Loucy (cell line): Measurements from ENCODE around the gene GLRA3.

Experiments
- H2AFZ ChIP-seq: fragments of 200-600 bp; sonication (generic); 2 replicates; pipeline ENCODE4 v1.6.0; 2016; ENCODE audit warnings: antibody characterized with exemption, mild to moderate bottlenecking, low read length, moderate library complexity
- H3F3A ChIP-seq: fragments of 200-600 bp; 2 replicates; pipeline ENCODE4 v1.6.0; 2016; ENCODE audit warnings: antibody characterized with exemption, low read depth, mild to moderate bottlenecking
- H3K27me3 ChIP-seq: fragments of 200-600 bp; sonication (generic); 2 replicates; pipeline ENCODE4 v1.6.1; 2014; ENCODE audit warnings: low read length, mild to moderate bottlenecking; ENCODE audit not compliant: insufficient read depth, poor library complexity, severe bottlenecking
- H3K36me3 ChIP-seq: fragments of 200-600 bp; sonication (generic); 2 replicates; pipeline ENCODE4 v1.6.1; 2016; ENCODE audit warnings: low read length; ENCODE audit not compliant: insufficient read depth
- H3K4me1 ChIP-seq: fragments of 200-600 bp; sonication (generic); 2 replicates; pipeline ENCODE4 v1.5.1; 2014; ENCODE audit warnings: low read length, mild to moderate bottlenecking; ENCODE audit not compliant: insufficient read depth, poor library complexity, severe bottlenecking
- H3K4me2 ChIP-seq: fragments of 200-600 bp; sonication (generic); 2 replicates; pipeline ENCODE4 v1.6.0; 2014; ENCODE audit warnings: antibody characterized with exemption, low read length, low read depth, mild to moderate bottlenecking; ENCODE audit not compliant: poor library complexity, severe bottlenecking
- H3K4me3 ChIP-seq: fragments of 200-600 bp; sonication (generic); 2 replicates; pipeline ENCODE4 v1.5.1; 2014; ENCODE audit warnings: low read length, mild to moderate bottlenecking, mixed read lengths; ENCODE audit not compliant: poor library complexity, severe bottlenecking
- H3K79me2 ChIP-seq: fragments of 200-600 bp; sonication (generic); 2 replicates; pipeline ENCODE4 v1.6.1; 2014; ENCODE audit warnings: low read length; ENCODE audit not compliant: insufficient read depth
- H3K9ac ChIP-seq: fragments of 200-600 bp; sonication (generic); 2 replicates; pipeline ENCODE4 v1.6.0; 2014; ENCODE audit warnings: mild to moderate bottlenecking, low read depth, low read length, moderate library complexity; ENCODE audit not compliant: poor library complexity, severe bottlenecking
- H3K9me2 ChIP-seq: fragments of 200-600 bp; sonication (generic); replicated peaks from 2 replicates; pipeline ENCODE4 v1.6.1; 2016; ENCODE audit warnings: low read depth, low read length, mixed read lengths
- H3K9me3 ChIP-seq: fragments of 200-600 bp; sonication (generic); 2 replicates; pipeline ENCODE4 v1.6.1; 2014; ENCODE audit warnings: mild to moderate bottlenecking, antibody characterized with exemption, low read length, low read depth; ENCODE audit not compliant: insufficient read depth
- H4K20me1 ChIP-seq: fragments of 200-600 bp; sonication (generic); 2 replicates; pipeline ENCODE4 v1.6.0; 2014; ENCODE audit warnings: antibody characterized with exemption, low read length, mild to moderate bottlenecking; ENCODE audit not compliant: insufficient read depth, poor library complexity, severe bottlenecking
- CTCF ChIP-seq: fragments of 200-600 bp; sonication (generic); conservative IDR thresholded peaks from 2 replicates; pipeline ENCODE4 v1.5.1; 2014; ENCODE audit warnings: mild to moderate bottlenecking, antibody characterized with exemption, low read length
- EZH2phosphoT487 ChIP-seq: fragments of 200-600 bp; IDR thresholded peaks from 2 replicates; pipeline ENCODE4 v1.6.1; 2018; ENCODE audit warnings: antibody characterized with exemption, mild to moderate bottlenecking, moderate library complexity, borderline replicate concordance

GLRA3 gene

GRCh38 chr4:174752026-174752425 lies 77.0 kb downstream of the GLRA3 start:
- Histone ChIP-seq H3F3A (no peaks in the 10 kb centered on the region), H3K79me2 (no peaks in the 10 kb centered on the region), H3K27me3 (no peaks in the 10 kb centered on the region), H4K20me1 (no peaks in the 10 kb centered on the region), H3K9ac (no peak overlapping the region), H3K9me2 (no peaks in the 10 kb centered on the region), H2AFZ (no peak overlapping the region), H3K4me3 (no peak overlapping the region), H3K4me2 (no peak overlapping the region), H3K36me3 (no peaks in the 10 kb centered on the region), H3K4me1 (no peaks in the 10 kb centered on the region), H3K9me3 (no peaks in the 10 kb centered on the region)
- no peak for TF ChIP-seq CTCF
- TF ChIP-seq EZH2phosphoT487, result no peak

DNA sequence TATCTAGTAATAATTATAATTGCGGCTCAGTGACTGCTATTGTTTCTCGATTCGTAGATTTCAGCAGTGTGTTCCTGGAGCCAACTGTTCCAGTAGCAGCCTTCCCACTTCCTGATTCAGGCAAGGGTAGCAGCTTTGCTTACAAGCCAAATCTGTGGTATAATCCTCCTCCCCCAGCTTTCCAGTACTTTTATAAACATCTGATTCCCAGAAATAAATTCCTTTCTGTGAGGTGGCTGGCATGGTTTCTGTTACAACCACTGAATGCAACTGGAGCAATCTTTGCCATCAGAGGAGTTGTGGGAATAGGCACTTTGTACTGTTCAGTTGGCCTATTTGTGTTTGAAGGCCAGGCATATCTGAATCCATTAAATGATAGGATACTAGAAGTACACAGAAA lies 80.0 kb downstream of the GLRA3 start:
- Histone ChIP-seq H3K9ac (no peak overlapping the region), H3F3A (no peaks in the 10 kb centered on the region), H3K9me3 (no peaks in the 10 kb centered on the region), H2AFZ (no peak overlapping the region), H3K79me2 (no peaks in the 10 kb centered on the region), H3K27me3 (no peaks in the 10 kb centered on the region), H4K20me1 (no peaks in the 10 kb centered on the region), H3K4me1 (no peaks in the 10 kb centered on the region), H3K4me3 (no peak overlapping the region), H3K9me2 (no peaks in the 10 kb centered on the region), H3K4me2 (no peak overlapping the region), H3K36me3 (no peaks in the 10 kb centered on the region)
- TF ChIP-seq EZH2phosphoT487 (no peak), CTCF (no peak)

GRCh38 chr4:174746710-174747109 lies 82.3 kb downstream of the GLRA3 start:
- no peak overlapping the region for H3K4me3 ChIP-seq
- H3K4me2 ChIP-seq, result no peak overlapping the region
- no peaks in the 10 kb centered on the region for H3K79me2 ChIP-seq
- H3F3A ChIP-seq, result no peaks in the 10 kb centered on the region
- no peaks in the 10 kb centered on the region for H3K9me3 ChIP-seq
- H3K9me2 ChIP-seq, result no peaks in the 10 kb centered on the region
- no peaks in the 10 kb centered on the region for H3K36me3 ChIP-seq
- H4K20me1 ChIP-seq, result no peaks in the 10 kb centered on the region
- no peak overlapping the region for H3K9ac ChIP-seq
- no peaks in the 10 kb centered on the region for H3K4me1 ChIP-seq
- no peak overlapping the region for H2AFZ ChIP-seq
- no peak for TF ChIP-seq EZH2phosphoT487
- TF ChIP-seq CTCF, result no peak
- H3K27me3 ChIP-seq, result no peaks in the 10 kb centered on the region
